ENCODE measurements around the gene AKNA. TPM values are rescaled to one million over a fixed set of nuclear protein-coding genes. Genes with fewer than 3 reads are reported as not detected.

Gene AKNA
- total and polyA plus RNA-seq, 7 experiments from 2014 or later: 20.5 to 403 (median 347) TPM

- Histone ChIP-seq H3K27me3 (ENCODE audit: control insufficient read depth in 2 of 2, insufficient read depth in 2 of 2, low read length in 2 of 2) (no peaks in the 10 kb centered on the region), H3K9me3 (ENCODE audit: control insufficient read depth in 2 of 3, low read length in 3 of 3) (no peaks in the 10 kb centered on the region), H3K36me3 (ENCODE audit: control insufficient read depth in 2 of 3, insufficient read depth in 3 of 3, low read length in 3 of 3) (no peaks in the 10 kb centered on the region), H3K27ac (ENCODE audit: low read depth, low read length) (no peak overlapping the region), H3K4me3 (ENCODE audit: low read length) (no peak overlapping the region), H3K4me1 (ENCODE audit: control insufficient read depth in 2 of 2, insufficient read depth in 2 of 2, low read length in 2 of 2) (peaks cover 4 to 11% of the 10 kb centered on the region in 2 donors)
- H3K9me3 Mint-ChIP-seq: no peaks in the 10 kb centered on the region
- peaks cover 5 to 10% (median 6%) of the 10 kb centered on the region in 7 donors for H3K4me1 Mint-ChIP-seq
- H3K27me3 Mint-ChIP-seq: no peaks in the 10 kb centered on the region
- CTCF ChIA-PET: interaction anchor here (0.7 to 7.2 kb wide), 20 partner anchors 8 to 522 kb away, joined by 3 to 141 read pairs (median 6); partner anchors contain the start of genes AKNA, ATP6V1G1 and TEX48
- intact Hi-C loops (cut with micrococcal nuclease): loop anchor here in 1 of 2 donors (5.0 kb wide), 4 partner anchors 81 to 1116 kb away; no protein-coding TSS in a partner anchor
- POLR2A ChIA-PET: interaction anchor here (0.6 to 33.2 kb wide), 4 partner anchors 48 to 246 kb away, joined by 3 to 978 read pairs (median 14); partner anchors contain the start of gene ATP6V1G1
- no peak overlapping the region for H3K4me3 Mint-ChIP-seq
- DNase-seq (no peak), ATAC-seq (no peak)
- no peak overlapping the region for H3K27ac Mint-ChIP-seq
- H3K36me3 Mint-ChIP-seq: no peaks in the 10 kb centered on the region
These were observed 18.7 kb upstream of the AKNA start for GRCh38 chr9:114406441-114406840.

- Histone ChIP-seq H3K36me3 (ENCODE audit: control insufficient read depth in 2 of 3, insufficient read depth in 3 of 3, low read length in 3 of 3) (no peaks in the 10 kb centered on the region), H3K27ac (ENCODE audit: low read depth, low read length) (no peak overlapping the region), H3K4me3 (ENCODE audit: low read length) (no peak overlapping the region), H3K9me3 (ENCODE audit: control insufficient read depth in 2 of 3, low read length in 3 of 3) (no peaks in the 10 kb centered on the region), H3K27me3 (ENCODE audit: control insufficient read depth in 2 of 2, insufficient read depth in 2 of 2, low read length in 2 of 2) (no peaks in the 10 kb centered on the region), H3K4me1 (ENCODE audit: control insufficient read depth in 2 of 2, insufficient read depth in 2 of 2, low read length in 2 of 2) (peaks cover 4 to 11% of the 10 kb centered on the region in 2 donors)
- DNase-seq: peak; percentile 56 to 84 (median 80)
- no peaks in the 10 kb centered on the region for H3K36me3 Mint-ChIP-seq
- H3K27ac Mint-ChIP-seq: peak overlapping the region in 6 of 9 donors; percentile 16 to 91 (median 60)
- H3K9me3 Mint-ChIP-seq: no peaks in the 10 kb centered on the region
- peak; percentile 97 for ATAC-seq
- H3K4me1 Mint-ChIP-seq: peaks cover 6 to 10% (median 6%) of the 10 kb centered on the region in 7 donors
- H3K4me3 Mint-ChIP-seq: no peak overlapping the region
- ChIA-PET CTCF (interaction anchor here (0.6 to 7.2 kb wide), 41 partner anchors 8 to 609 kb away, joined by 3 to 141 read pairs (median 4); partner anchors contain the start of genes AKNA, ATP6V1G1 and TEX48), POLR2A (interaction anchor here (0.7 to 33.2 kb wide), 6 partner anchors 9 to 247 kb away, joined by 3 to 978 read pairs (median 6); partner anchors contain the start of genes AKNA and ATP6V1G1)
- no peaks in the 10 kb centered on the region for H3K27me3 Mint-ChIP-seq
- intact Hi-C loops (cut with micrococcal nuclease): loop anchor here (1.0 to 5.0 kb wide), 12 partner anchors 82 to 1119 kb away; partner anchors contain the start of gene TMEM268 (in 1 of the 2)
These were observed 17.7 kb upstream of the AKNA start for GRCh38 chr9:114405294-114406034.

GRCh38 chr9:114404531-114404930, 16.7 kb upstream of the AKNA start:
- no peaks in the 10 kb centered on the region for H3K36me3 ChIP-seq (ENCODE audit: control insufficient read depth in 2 of 3, insufficient read depth in 3 of 3, low read length in 3 of 3)
- Mint-ChIP-seq H3K4me3 (no peak overlapping the region), H3K4me1 (peaks cover 6 to 9% (median 6%) of the 10 kb centered on the region in 7 donors), H3K27ac (peak overlapping the region in 2 of 9 donors; percentile 12 to 28), H3K36me3 (no peaks in the 10 kb centered on the region), H3K27me3 (no peaks in the 10 kb centered on the region), H3K9me3 (no peaks in the 10 kb centered on the region)
- DNase-seq (no peak), ATAC-seq (no peak)
- CTCF ChIA-PET: interaction anchor here (0.7 to 7.2 kb wide), 11 partner anchors 10 to 610 kb away, joined by 3 to 141 read pairs (median 7); partner anchors contain the start of gene ATP6V1G1
- H3K27me3 ChIP-seq (ENCODE audit: control insufficient read depth in 2 of 2, insufficient read depth in 2 of 2, low read length in 2 of 2): no peaks in the 10 kb centered on the region
- H3K4me1 ChIP-seq (ENCODE audit: control insufficient read depth in 2 of 2, insufficient read depth in 2 of 2, low read length in 2 of 2): peaks cover 4 to 11% of the 10 kb centered on the region in 2 donors
- H3K27ac ChIP-seq (ENCODE audit: low read depth, low read length): no peak overlapping the region
- intact Hi-C loops (cut with micrococcal nuclease): loop anchor here in 1 of 2 donors (2.0 kb wide), 2 partner anchors 610 to 1120 kb away; no protein-coding TSS in a partner anchor
- POLR2A ChIA-PET: interaction anchor here (0.9 to 33.2 kb wide), 4 partner anchors 9 to 46 kb away, joined by 3 to 978 read pairs (median 5); partner anchors contain the start of gene AKNA
- no peaks in the 10 kb centered on the region for H3K9me3 ChIP-seq (ENCODE audit: control insufficient read depth in 2 of 3, low read length in 3 of 3)
- H3K4me3 ChIP-seq (ENCODE audit: low read length): no peak overlapping the region

GRCh38 chr9:114403153-114403756, 15.5 kb upstream of the AKNA start:
- intact Hi-C loops (cut with micrococcal nuclease): no loop called here
- no peaks in the 10 kb centered on the region for H3K36me3 ChIP-seq (ENCODE audit: control insufficient read depth in 2 of 3, insufficient read depth in 3 of 3, low read length in 3 of 3)
- ChIA-PET POLR2A (interaction anchor here (0.9 to 33.2 kb wide), 3 partner anchors 8 to 45 kb away, joined by 3 to 978 read pairs (median 4); partner anchors contain the start of gene AKNA), CTCF (interaction anchor here (0.6 to 2.1 kb wide), 4 partner anchors 17 to 250 kb away, joined by 3 to 14 read pairs (median 5); no protein-coding TSS in a partner anchor)
- H3K36me3 Mint-ChIP-seq: no peaks in the 10 kb centered on the region
- no peak overlapping the region for H3K4me3 Mint-ChIP-seq
- H3K27me3 ChIP-seq (ENCODE audit: control insufficient read depth in 2 of 2, insufficient read depth in 2 of 2, low read length in 2 of 2): no peaks in the 10 kb centered on the region
- no peaks in the 10 kb centered on the region for H3K9me3 ChIP-seq (ENCODE audit: control insufficient read depth in 2 of 3, low read length in 3 of 3)
- DNase-seq: no peak
- H3K4me3 ChIP-seq (ENCODE audit: low read length): no peak overlapping the region
- H3K4me1 ChIP-seq (ENCODE audit: control insufficient read depth in 2 of 2, insufficient read depth in 2 of 2, low read length in 2 of 2): peaks cover 4 to 11% of the 10 kb centered on the region in 2 donors
- peak overlapping the region in 1 of 9 donors; percentile 28 for H3K27ac Mint-ChIP-seq
- H3K27me3 Mint-ChIP-seq: no peaks in the 10 kb centered on the region
- H3K4me1 Mint-ChIP-seq: peaks cover 6 to 9% (median 6%) of the 10 kb centered on the region in 7 donors
- H3K27ac ChIP-seq (ENCODE audit: low read depth, low read length): no peak overlapping the region
- no peak for ATAC-seq
- H3K9me3 Mint-ChIP-seq: no peaks in the 10 kb centered on the region

- ChIA-PET CTCF (interaction anchor here (0.5 to 2.3 kb wide), 4 partner anchors 85 to 808 kb away, joined by 3 to 12 read pairs (median 5); no protein-coding TSS in a partner anchor), POLR2A (interaction anchor here (2.8 to 33.2 kb wide), 2 partner anchors 16 to 43 kb away, joined by 17 to 978 read pairs; no protein-coding TSS in a partner anchor)
- H3K36me3 ChIP-seq (ENCODE audit: control insufficient read depth in 2 of 3, insufficient read depth in 3 of 3, low read length in 3 of 3): peaks cover 0 to 3% (median 0%) of the 10 kb centered on the region in 3 experiments
- DNase-seq: no peak
- Mint-ChIP-seq H3K4me3 (no peak overlapping the region), H3K27me3 (no peaks in the 10 kb centered on the region), H3K36me3 (peaks cover 0 to 7% (median 0%) of the 10 kb centered on the region in 5 donors), H3K27ac (peak overlapping the region in 3 of 9 donors; percentile 28 to 62 (median 32)), H3K4me1 (peaks cover 17 to 22% (median 19%) of the 10 kb centered on the region in 7 donors), H3K9me3 (no peaks in the 10 kb centered on the region)
- H3K4me1 ChIP-seq (ENCODE audit: control insufficient read depth in 2 of 2, insufficient read depth in 2 of 2, low read length in 2 of 2): peaks cover 9 to 22% of the 10 kb centered on the region in 2 donors
- ATAC-seq: no peak
- H3K4me3 ChIP-seq (ENCODE audit: low read length): no peak overlapping the region
- intact Hi-C loops (cut with micrococcal nuclease): no loop called here
- H3K27ac ChIP-seq (ENCODE audit: low read depth, low read length): no peak overlapping the region
- no peaks in the 10 kb centered on the region for H3K27me3 ChIP-seq (ENCODE audit: control insufficient read depth in 2 of 2, insufficient read depth in 2 of 2, low read length in 2 of 2)
- H3K9me3 ChIP-seq (ENCODE audit: control insufficient read depth in 2 of 3, low read length in 3 of 3): no peaks in the 10 kb centered on the region
These were observed 13.6 kb upstream of the AKNA start for GRCh38 chr9:114401344-114401743.

- POLR2A ChIA-PET: interaction anchor here (1.0 to 33.2 kb wide), 5 partner anchors 15 to 219 kb away, joined by 3 to 978 read pairs (median 5); no protein-coding TSS in a partner anchor
These were observed 13.0 kb upstream of the AKNA start for GRCh38 chr9:114400772-114401171.

More at GRCh38 chr9:114400772-114401171, 13.0 kb upstream of the AKNA start:
- Histone ChIP-seq H3K27ac (ENCODE audit: low read depth, low read length) (no peak overlapping the region), H3K9me3 (ENCODE audit: control insufficient read depth in 2 of 3, low read length in 3 of 3) (no peaks in the 10 kb centered on the region), H3K27me3 (ENCODE audit: control insufficient read depth in 2 of 2, insufficient read depth in 2 of 2, low read length in 2 of 2) (no peaks in the 10 kb centered on the region), H3K4me3 (ENCODE audit: low read length) (no peak overlapping the region), H3K36me3 (ENCODE audit: control insufficient read depth in 2 of 3, insufficient read depth in 3 of 3, low read length in 3 of 3) (peaks cover 0 to 3% (median 0%) of the 10 kb centered on the region in 3 experiments), H3K4me1 (ENCODE audit: control insufficient read depth in 2 of 2, insufficient read depth in 2 of 2, low read length in 2 of 2) (peaks cover 14 to 24% of the 10 kb centered on the region in 2 donors)
- Mint-ChIP-seq H3K27me3 (no peaks in the 10 kb centered on the region), H3K4me1 (peaks cover 22 to 28% (median 25%) of the 10 kb centered on the region in 7 donors), H3K36me3 (peaks cover 0 to 9% (median 0%) of the 10 kb centered on the region in 5 donors), H3K27ac (peak overlapping the region in 3 of 9 donors; percentile 28 to 42 (median 42)), H3K4me3 (no peak overlapping the region), H3K9me3 (no peaks in the 10 kb centered on the region)
- ATAC-seq: no peak
- no peak for DNase-seq
- intact Hi-C loops (cut with micrococcal nuclease): no loop called here
- CTCF ChIA-PET: interaction anchor here (0.6 to 2.3 kb wide), 3 partner anchors 15 to 808 kb away, joined by 3 to 12 read pairs (median 3); no protein-coding TSS in a partner anchor

Data from naive thymus-derived CD4-positive, alpha-beta T cell (primary cell).